Neural progenitor cell (in vitro differentiated cells): ENCODE measurements around the gene CNN2. TPM values are rescaled to one million over a fixed set of nuclear protein-coding genes. Genes with fewer than 3 reads are reported as not detected.

Experiments
- DNase-seq: peaks from one replicate; pipeline ENCODE4 v3.0.0-alpha.2; 2016; ENCODE audit warnings: low spot score
- H2AFZ ChIP-seq: fragments of 200-600 bp; sonication (generic); replicated peaks from 2 replicates; pipeline ENCODE4 v1.6.1; 2016; ENCODE audit warnings: antibody characterized with exemption
- H3F3A ChIP-seq: fragments of 200-600 bp; sonication (generic); 2 replicates; pipeline ENCODE4 v1.6.1; 2016; ENCODE audit warnings: antibody characterized with exemption, low read depth
- H3K27ac ChIP-seq: fragments of 200-600 bp; sonication (generic); 2 replicates; pipeline ENCODE4 v1.5.1; 2016; ENCODE audit warnings: mild to moderate bottlenecking
- H3K27me3 ChIP-seq: fragments of 200-600 bp; sonication (generic); 2 replicates; pipeline ENCODE4 v1.6.1; 2016; ENCODE audit warnings: mild to moderate bottlenecking, moderate library complexity
- H3K36me3 ChIP-seq: fragments of 200-600 bp; sonication (generic); 2 replicates; pipeline ENCODE4 v1.5.1; 2016
- H3K4me1 ChIP-seq: fragments of 200-600 bp; sonication (generic); 2 replicates; pipeline ENCODE4 v1.6.1; 2016; ENCODE audit warnings: mixed run types
- H3K4me2 ChIP-seq: fragments of 200-600 bp; sonication (generic); 2 replicates; pipeline ENCODE4 v1.6.1; 2016
- H3K4me3 ChIP-seq: fragments of 200-600 bp; sonication (generic); 2 replicates; pipeline ENCODE4 v1.5.1; 2016
- H3K79me2 ChIP-seq: fragments of 200-600 bp; sonication (generic); 2 replicates; pipeline ENCODE4 v1.6.1; 2016; ENCODE audit warnings: low read depth
- H3K9ac ChIP-seq: fragments of 200-600 bp; sonication (generic); 2 replicates; pipeline ENCODE4 v1.6.1; 2016
- H3K9me3 ChIP-seq: fragments of 200-600 bp; sonication (generic); 2 replicates; pipeline ENCODE4 v1.5.1; 2016; ENCODE audit warnings: low read depth
- H4K20me1 ChIP-seq: fragments of 200-600 bp; sonication (generic); 2 replicates; pipeline ENCODE4 v1.6.1; 2016; ENCODE audit warnings: low read depth
- H3K27ac Mint-ChIP-seq: 3 replicates; pipeline ENCODE4 v1.8.0; 2021; ENCODE audit warnings: mixed read lengths
- H3K27me3 Mint-ChIP-seq: 2 replicates; pipeline ENCODE4 v1.8.0; 2022; ENCODE audit warnings: low read depth, mild to moderate bottlenecking, inconsistent platforms, moderate library complexity, mixed read lengths; ENCODE audit not compliant: insufficient read depth
- H3K36me3 Mint-ChIP-seq: 3 replicates; pipeline ENCODE4 v1.8.0; 2021; ENCODE audit warnings: mixed read lengths
- H3K4me1 Mint-ChIP-seq: 3 replicates; pipeline ENCODE4 v1.8.0; 2021; ENCODE audit warnings: mixed read lengths
- H3K4me3 Mint-ChIP-seq: 3 replicates; pipeline ENCODE4 v1.8.0; 2021; ENCODE audit warnings: mild to moderate bottlenecking, moderate library complexity, mixed read lengths
- H3K9me3 Mint-ChIP-seq: 3 replicates; pipeline ENCODE4 v1.8.0; 2020; ENCODE audit warnings: mixed read lengths
- CTCF ChIP-seq: fragments of 200-600 bp; sonication (generic); IDR thresholded peaks from 2 replicates; pipeline ENCODE4 v1.5.1; 2017; ENCODE audit warnings: antibody characterized with exemption, mild to moderate bottlenecking
- EZH2 ChIP-seq: fragments of 200-600 bp; sonication (generic); IDR thresholded peaks from 2 replicates; pipeline ENCODE4 v1.6.1; 2017; ENCODE audit warnings: antibody characterized with exemption, mild to moderate bottlenecking, moderate library complexity
- EZH2phosphoT487 ChIP-seq: fragments of 200-600 bp; sonication (generic); IDR thresholded peaks from 2 replicates; pipeline ENCODE4 v1.6.1; 2017; ENCODE audit warnings: antibody characterized with exemption
- total RNA-seq: library from RNA; depleted of rRNA; stranded (reverse); fragments of >200 nt; gene quantifications from 2 replicates; pipeline ENCODE4 v1.2.3, GENCODE V29; 2015; ENCODE audit warnings: low replicate concordance

CNN2 gene
- total RNA-seq, 1 donor from 2014 or later, result 131 TPM

- no peaks in the 10 kb centered on the region for H3K27me3 Mint-ChIP-seq
- Histone ChIP-seq H2AFZ (no peak overlapping the region), H3K9me3 (no peaks in the 10 kb centered on the region), H3K79me2 (peaks cover 32% of the 10 kb centered on the region), H3K36me3 (no peaks in the 10 kb centered on the region), H3K4me1 (peaks cover 9% of the 10 kb centered on the region), H3K27me3 (no peaks in the 10 kb centered on the region), H3K27ac (no peak overlapping the region), H3K9ac (no peak overlapping the region), H3K4me2 (no peak overlapping the region), H3K4me3 (no peak overlapping the region), H3F3A (no peaks in the 10 kb centered on the region), H4K20me1 (peaks cover 35% of the 10 kb centered on the region)
- H3K4me3 Mint-ChIP-seq, result no peak overlapping the region
- DNase-seq, result no peak
- H3K4me1 Mint-ChIP-seq, result peaks cover 19% of the 10 kb centered on the region
- TF ChIP-seq EZH2 (no peak), EZH2phosphoT487 (no peak), CTCF (no peak)
- H3K36me3 Mint-ChIP-seq, result no peaks in the 10 kb centered on the region
- H3K27ac Mint-ChIP-seq, result no peak overlapping the region
- no peaks in the 10 kb centered on the region for H3K9me3 Mint-ChIP-seq
Measured at GRCh38 chr19:1012334-1012733, 14.1 kb upstream of the CNN2 start.

- H3F3A ChIP-seq, result no peaks in the 10 kb centered on the region
- H3K4me2 ChIP-seq, result no peak overlapping the region
- no peaks in the 10 kb centered on the region for H3K9me3 ChIP-seq
- H3K79me2 ChIP-seq, result peaks cover 41% of the 10 kb centered on the region
- TF ChIP-seq EZH2 (no peak), EZH2phosphoT487 (no peak), CTCF (no peak)
- Mint-ChIP-seq H3K27ac (no peak overlapping the region), H3K27me3 (no peaks in the 10 kb centered on the region), H3K4me3 (no peak overlapping the region), H3K36me3 (no peaks in the 10 kb centered on the region), H3K4me1 (peaks cover 22% of the 10 kb centered on the region), H3K9me3 (no peaks in the 10 kb centered on the region)
- H3K27me3 ChIP-seq, result no peaks in the 10 kb centered on the region
- H4K20me1 ChIP-seq, result peaks cover 43% of the 10 kb centered on the region
- no peak for DNase-seq
- H3K27ac ChIP-seq, result no peak overlapping the region
- no peaks in the 10 kb centered on the region for H3K36me3 ChIP-seq
- H2AFZ ChIP-seq, result no peak overlapping the region
- peaks cover 9% of the 10 kb centered on the region for H3K4me1 ChIP-seq
- no peak overlapping the region for H3K4me3 ChIP-seq
- H3K9ac ChIP-seq, result no peak overlapping the region
Measured at GRCh38 chr19:1013218-1013617, 13.2 kb upstream of the CNN2 start.

DNA sequence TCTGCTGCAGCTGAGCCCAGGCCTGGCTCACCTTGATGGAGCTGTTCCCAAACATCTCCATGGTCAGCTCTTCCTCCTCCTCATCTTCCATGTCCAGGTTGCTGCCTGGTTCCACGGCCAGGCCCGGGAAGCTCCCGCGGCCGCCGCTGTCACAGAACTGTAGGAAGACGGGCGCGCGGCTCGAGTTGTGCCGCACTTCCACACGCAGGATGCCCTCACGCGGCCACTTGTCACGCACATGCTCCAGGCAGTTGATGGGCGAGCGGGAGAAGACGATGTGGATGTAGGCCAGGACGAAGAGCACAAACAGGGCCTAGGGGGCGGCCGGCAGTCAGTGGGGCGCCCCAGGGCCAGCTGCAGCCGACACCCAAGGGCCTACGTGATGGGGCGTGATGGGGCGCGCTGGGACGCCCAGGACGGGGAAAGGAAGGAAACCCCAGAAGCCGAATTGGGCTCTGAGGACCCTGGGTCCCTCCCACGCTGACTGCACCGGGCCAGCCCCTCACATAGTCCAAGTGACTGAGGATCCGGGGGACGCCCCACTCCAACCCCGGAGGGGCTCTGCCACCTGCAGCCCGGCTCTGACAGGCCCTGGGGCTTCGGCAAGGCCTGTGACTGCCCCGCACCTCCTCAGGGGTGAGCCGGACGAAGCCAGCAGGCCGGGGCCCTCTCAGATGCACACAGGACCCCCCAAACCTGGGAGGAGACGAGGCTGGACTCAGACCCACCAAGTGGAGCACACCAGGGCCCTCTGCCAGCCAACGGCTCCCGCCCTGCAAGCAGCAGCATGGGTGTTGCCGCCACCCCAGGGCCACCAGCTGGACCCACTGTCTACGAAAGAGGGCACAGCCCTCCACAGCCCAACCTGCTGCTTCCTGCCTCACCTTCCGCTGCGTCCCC lies 12.0 kb upstream of the CNN2 start:
- DNase-seq, result no peak
- no peak overlapping the region for H3K4me3 Mint-ChIP-seq
- peaks cover 53% of the 10 kb centered on the region for H3K79me2 ChIP-seq
- no peaks in the 10 kb centered on the region for H3K9me3 Mint-ChIP-seq
- H2AFZ ChIP-seq, result no peak overlapping the region
- no peak overlapping the region for H3K4me3 ChIP-seq
- H3K4me1 ChIP-seq, result peaks cover 14% of the 10 kb centered on the region
- H3K36me3 ChIP-seq, result no peaks in the 10 kb centered on the region
- TF ChIP-seq EZH2phosphoT487, result no peak
- no peak for TF ChIP-seq CTCF
- TF ChIP-seq EZH2, result no peak
- H3K36me3 Mint-ChIP-seq, result no peaks in the 10 kb centered on the region
- H3K4me1 Mint-ChIP-seq, result peaks cover 27% of the 10 kb centered on the region
- H3K4me2 ChIP-seq, result no peak overlapping the region
- H3K27me3 Mint-ChIP-seq, result no peaks in the 10 kb centered on the region
- H3K9ac ChIP-seq, result no peak overlapping the region
- no peaks in the 10 kb centered on the region for H3K9me3 ChIP-seq
- no peak overlapping the region for H3K27ac Mint-ChIP-seq
- no peaks in the 10 kb centered on the region for H3F3A ChIP-seq
- H3K27me3 ChIP-seq, result no peaks in the 10 kb centered on the region
- H4K20me1 ChIP-seq, result peaks cover 55% of the 10 kb centered on the region
- no peak overlapping the region for H3K27ac ChIP-seq
